GM10248 (cell line): ENCODE measurements around the gene GLI1.

Source experiments
- CTCF ChIA-PET: fragments of 300-600 bp; sonication (Branson Sonifier 250); formaldehyde crosslinking; extraction: SDS; loops from one replicate; lab custom pipeline; 2021; ENCODE audit warnings: antibody characterized with exemption; lab: Yijun Ruan, JAX
- POLR2A ChIA-PET: fragments of 350-650 bp; sonication (Branson Sonifier 250); formaldehyde crosslinking; extraction: SDS; loops from one replicate; lab custom pipeline; 2020; ENCODE audit warnings: antibody characterized with exemption; lab: Yijun Ruan, JAX
- DNase-seq: peaks from one replicate; pipeline ENCODE4 v3.0.0; 2012; ENCODE audit errors: extremely low spot score
- TF ChIP-seq, protein P1 (sequence below): IDR thresholded peaks from 2 replicates; pipeline ENCODE4 v1.5.1; 2012; ENCODE audit warnings: mild to moderate bottlenecking, low read depth; ENCODE audit errors: extremely low read depth, missing control alignments, control extremely low read depth

GLI1 gene

DNA sequence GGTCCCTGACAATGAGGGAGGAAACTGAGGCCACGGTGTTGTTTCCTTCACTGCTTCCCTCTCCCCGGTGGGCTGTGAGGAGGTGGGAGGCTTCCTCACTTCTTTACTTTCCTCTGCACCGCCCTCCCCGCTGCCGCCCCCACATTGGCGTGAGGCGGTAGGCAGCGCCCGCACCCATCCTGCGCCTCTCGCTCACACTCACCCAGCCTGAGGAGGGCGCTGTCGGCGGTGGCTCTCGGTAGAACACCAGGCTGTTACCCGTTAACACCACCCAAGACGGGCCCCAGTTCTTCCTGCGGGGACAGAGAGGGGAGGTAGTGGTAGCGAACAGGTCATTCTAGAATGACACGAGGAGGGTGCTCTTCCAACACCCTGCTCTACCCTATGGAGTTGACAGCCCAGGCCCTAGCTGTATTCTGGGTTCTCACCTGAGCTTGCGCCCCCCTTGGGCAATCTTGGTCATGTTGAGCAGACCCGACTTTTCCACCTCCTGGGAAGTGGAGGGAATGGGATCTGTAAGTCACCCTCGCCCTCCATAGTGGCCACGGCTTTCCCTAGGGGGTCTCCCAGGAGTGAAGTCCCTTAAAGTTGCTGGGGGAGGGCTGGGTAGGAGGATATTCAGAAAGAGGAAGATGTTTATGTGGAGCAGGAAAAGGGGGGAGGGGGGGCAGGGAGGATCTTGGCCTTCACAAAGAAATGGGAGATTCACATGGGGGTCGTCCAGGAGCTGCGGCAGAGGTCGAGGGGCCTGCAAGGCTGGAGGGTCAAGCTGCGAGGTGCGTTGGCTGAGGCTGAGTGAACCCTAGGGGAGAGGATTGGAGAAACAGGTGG is 16.8 kb downstream of the GLI1 start:
- TF ChIP-seq, protein P1, sequence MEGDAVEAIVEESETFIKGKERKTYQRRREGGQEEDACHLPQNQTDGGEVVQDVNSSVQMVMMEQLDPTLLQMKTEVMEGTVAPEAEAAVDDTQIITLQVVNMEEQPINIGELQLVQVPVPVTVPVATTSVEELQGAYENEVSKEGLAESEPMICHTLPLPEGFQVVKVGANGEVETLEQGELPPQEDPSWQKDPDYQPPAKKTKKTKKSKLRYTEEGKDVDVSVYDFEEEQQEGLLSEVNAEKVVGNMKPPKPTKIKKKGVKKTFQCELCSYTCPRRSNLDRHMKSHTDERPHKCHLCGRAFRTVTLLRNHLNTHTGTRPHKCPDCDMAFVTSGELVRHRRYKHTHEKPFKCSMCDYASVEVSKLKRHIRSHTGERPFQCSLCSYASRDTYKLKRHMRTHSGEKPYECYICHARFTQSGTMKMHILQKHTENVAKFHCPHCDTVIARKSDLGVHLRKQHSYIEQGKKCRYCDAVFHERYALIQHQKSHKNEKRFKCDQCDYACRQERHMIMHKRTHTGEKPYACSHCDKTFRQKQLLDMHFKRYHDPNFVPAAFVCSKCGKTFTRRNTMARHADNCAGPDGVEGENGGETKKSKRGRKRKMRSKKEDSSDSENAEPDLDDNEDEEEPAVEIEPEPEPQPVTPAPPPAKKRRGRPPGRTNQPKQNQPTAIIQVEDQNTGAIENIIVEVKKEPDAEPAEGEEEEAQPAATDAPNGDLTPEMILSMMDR = peak; percentile 54
- DNase-seq = peak; percentile 77
- ChIA-PET CTCF (interaction anchor here (1.0 to 11.0 kb wide), 7 partner anchors 11 to 237 kb away, joined by 3 to 171 read pairs (median 3); partner anchors contain the start of genes GLI1 and INHBE), POLR2A (interaction anchor here (0.6 to 1.4 kb wide), 2 partner anchors 44 to 1374 kb away, joined by 5 to 6 read pairs; partner anchors contain the start of gene DDIT3)

DNA sequence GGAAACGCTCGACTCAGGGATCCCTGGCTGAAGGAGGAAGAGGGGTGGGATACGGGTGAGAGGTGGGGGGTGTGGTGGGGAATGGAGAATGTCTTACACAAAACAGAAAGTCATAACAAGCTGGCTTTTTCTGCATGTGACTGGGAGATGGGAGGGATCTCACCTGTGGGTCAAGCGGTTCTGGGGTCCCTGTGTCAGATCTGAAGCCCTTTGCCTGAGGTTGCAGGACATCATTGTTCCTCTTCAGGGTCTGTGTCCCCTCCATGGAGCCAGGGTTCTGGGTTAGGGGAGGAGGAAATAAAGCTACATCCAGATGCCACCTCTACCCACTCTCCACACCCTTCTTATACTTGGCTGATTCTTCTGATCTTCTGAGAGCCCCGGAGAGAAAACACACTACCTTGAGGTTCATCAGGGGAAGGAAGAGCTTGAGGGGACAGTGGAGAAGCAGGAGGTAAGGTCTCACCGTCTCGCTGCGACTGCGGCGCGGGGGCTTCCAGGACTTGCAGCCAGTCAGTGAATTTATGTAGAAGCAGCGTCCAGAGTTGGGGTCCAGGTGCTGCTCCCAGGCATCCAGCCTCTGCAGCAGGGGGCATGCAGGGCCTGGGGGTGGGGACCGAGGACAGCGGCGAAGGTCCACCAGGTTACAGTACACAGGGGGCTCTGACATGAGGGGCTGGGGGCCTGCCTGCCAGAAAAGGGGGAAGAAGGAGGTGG is 17.6 kb downstream of the GLI1 start:
- TF ChIP-seq, protein P1 = no peak
- POLR2A ChIA-PET = interaction anchor here (0.6 to 1.4 kb wide), 2 partner anchors 43 to 1375 kb away, joined by 5 to 6 read pairs; partner anchors contain the start of gene DDIT3
- no peak for DNase-seq
- CTCF ChIA-PET = interaction anchor here (1.0 to 11.0 kb wide), 6 partner anchors 10 to 238 kb away, joined by 3 to 171 read pairs (median 3); partner anchors contain the start of genes GLI1 and INHBE

DNA sequence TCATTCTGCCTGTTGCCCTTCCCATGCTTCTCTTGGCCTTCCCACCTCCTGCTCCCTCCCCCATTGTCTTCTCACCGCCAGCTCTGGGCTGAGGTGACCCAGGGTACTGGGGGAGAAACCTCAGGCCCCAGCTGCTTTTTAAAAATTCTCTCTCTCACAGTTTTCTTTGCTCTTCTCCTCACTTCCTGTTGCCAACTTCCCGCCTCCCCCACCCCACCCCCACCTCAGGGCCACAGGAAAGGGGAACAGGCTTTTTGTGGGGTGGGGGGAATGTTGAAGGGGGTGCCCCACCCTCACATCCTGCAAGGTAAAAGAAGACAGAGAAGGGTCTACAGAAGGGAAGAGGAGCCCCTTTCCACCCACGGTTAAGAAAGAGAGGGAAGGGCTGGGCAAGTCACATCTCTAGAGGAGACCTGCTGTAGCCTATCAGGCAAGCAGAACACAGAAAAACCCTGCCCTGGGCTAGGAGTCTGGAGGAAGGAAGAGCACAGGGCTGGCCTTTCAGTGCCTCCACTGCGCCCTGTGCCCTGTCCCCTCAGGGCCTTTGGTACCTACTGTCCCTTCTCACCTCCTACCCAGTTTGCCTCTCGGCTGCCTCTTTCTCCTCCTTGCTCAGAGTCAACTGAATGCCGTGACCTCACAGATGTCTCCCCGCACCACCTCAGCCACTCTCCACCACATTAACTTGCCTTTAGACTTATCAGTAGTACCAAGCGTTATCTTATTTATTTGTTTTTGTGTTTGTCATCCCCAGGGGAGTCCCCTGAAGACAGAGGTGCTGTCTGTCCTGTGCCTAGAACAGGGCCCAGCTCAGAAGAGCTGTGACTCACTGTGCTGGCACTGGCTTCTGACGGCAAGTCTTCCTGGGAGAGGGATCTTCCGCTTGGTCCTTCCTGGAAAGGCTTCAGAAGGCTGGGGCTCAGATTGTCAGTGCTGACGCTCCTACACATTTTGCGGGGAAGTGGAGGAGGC is 18.4 kb downstream of the GLI1 start:
- POLR2A ChIA-PET = interaction anchor here (1.4 to 2.1 kb wide), 2 partner anchors 19 to 42 kb away, joined by 5 to 6 read pairs; partner anchors contain the start of genes DDIT3 and GLI1
- CTCF ChIA-PET = interaction anchor here (1.0 to 11.0 kb wide), 4 partner anchors 16 to 239 kb away, joined by 3 to 171 read pairs (median 38); partner anchors contain the start of genes GLI1 and INHBE
- peak; percentile 67 for DNase-seq
- TF ChIP-seq, protein P1 = no peak

DNA sequence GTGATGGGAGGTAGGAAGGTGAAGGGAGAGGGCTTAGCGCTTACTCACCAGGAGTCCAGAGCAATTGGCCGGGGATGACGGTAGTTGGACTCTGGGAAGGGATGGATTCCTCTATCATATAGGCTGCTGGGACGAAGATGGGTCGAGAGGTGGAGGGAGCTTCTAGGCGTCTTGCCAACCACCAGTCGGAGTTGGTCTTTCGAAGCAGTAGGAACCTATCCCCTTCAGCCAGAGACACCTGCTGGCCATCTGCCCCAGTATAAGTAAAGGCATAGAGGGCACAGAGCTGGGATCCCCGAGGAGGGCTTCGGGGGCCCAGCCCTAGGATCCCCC is 19.4 kb downstream of the GLI1 start:
- DNase-seq = no peak
- POLR2A ChIA-PET = interaction anchor here (2.1 kb wide), 1 partner anchor 20 kb away, joined by 5 read pairs; the partner anchor contains the start of gene GLI1
- TF ChIP-seq, protein P1 = peak; percentile 7
- CTCF ChIA-PET = interaction anchor here (1.7 to 11.0 kb wide), 4 partner anchors 17 to 172 kb away, joined by 4 to 171 read pairs (median 39); partner anchors contain the start of genes B4GALNT1, GLI1 and INHBE

DNA sequence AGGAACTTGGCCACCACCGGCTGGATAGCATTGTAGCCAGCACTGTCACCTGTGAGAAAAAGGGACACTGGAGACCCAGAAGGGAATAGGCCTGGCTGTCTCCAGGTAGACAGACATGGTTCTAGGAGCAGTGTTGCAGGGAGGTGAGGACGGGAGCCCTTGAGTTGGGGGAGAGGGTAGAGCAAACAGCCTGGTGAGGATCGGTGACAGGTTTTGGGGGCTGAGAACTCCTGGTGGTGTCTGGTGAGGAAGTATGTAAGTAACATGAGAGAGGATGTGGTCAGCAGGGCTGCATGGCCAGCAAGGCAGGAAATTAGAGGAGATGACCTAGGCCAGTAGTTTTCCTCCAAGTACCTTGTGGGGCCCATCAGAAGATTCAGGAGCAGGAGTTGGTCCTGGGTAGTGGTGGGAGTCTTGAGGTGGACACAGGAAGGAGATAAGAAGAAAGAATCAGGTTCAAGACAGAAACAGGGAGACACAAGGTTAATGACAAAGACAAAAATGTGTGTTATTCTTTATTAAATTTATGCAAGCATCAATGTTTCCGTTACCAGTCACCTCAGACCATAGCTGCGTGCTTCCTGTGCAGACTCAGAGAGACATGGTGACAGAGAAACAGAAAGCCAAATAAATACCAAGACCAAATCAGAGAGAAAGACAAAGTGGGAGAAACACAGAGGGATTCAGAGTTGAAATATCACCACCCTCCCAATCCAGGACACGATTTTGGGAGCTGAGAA is 20.0 kb downstream of the GLI1 start, which contains the start of gene ARHGAP9:
Gene ARHGAP9, minus strand, starts transcription at position 491 of the 740 bp plus-strand sequence. Its CDS starts 460 bp downstream, at position 31.
- ChIA-PET CTCF (interaction anchor here (1.7 to 11.0 kb wide), 4 partner anchors 17 to 172 kb away, joined by 4 to 171 read pairs (median 39); partner anchors contain the start of genes B4GALNT1, GLI1 and INHBE), POLR2A (interaction anchor here (0.5 to 2.1 kb wide), 5 partner anchors 15 to 1146 kb away, joined by 3 to 5 read pairs (median 5); partner anchors contain the start of genes DDIT3, GLI1 and PAN2)
- peak; percentile 69 for DNase-seq
- TF ChIP-seq, protein P1 = no peak
